Endothelial cell (in vitro differentiated cells): ENCODE results near the gene CUX1. TPM values are rescaled to one million over a fixed set of nuclear protein-coding genes. Genes with fewer than 3 reads are reported as not detected.

Source experiments
- DNase-seq: peaks from one replicate; pipeline ENCODE4 v3.0.0; 2021; ENCODE audit warnings: low spot score
- H3K27ac Mint-ChIP-seq: one replicate; pipeline ENCODE4 v1.8.0; 2021; ENCODE audit warnings: mixed read lengths, inconsistent platforms; ENCODE audit not compliant: unreplicated experiment
- H3K27me3 Mint-ChIP-seq: one replicate; pipeline ENCODE4 v1.8.0; 2021; ENCODE audit warnings: mild to moderate bottlenecking, moderate library complexity, mixed read lengths, inconsistent platforms; ENCODE audit not compliant: unreplicated experiment
- H3K36me3 Mint-ChIP-seq: one replicate; pipeline ENCODE4 v1.8.0; 2021; ENCODE audit warnings: mild to moderate bottlenecking, low read depth, mixed read lengths, inconsistent platforms; ENCODE audit not compliant: unreplicated experiment
- H3K4me1 Mint-ChIP-seq: one replicate; pipeline ENCODE4 v1.8.0; 2021; ENCODE audit warnings: mild to moderate bottlenecking, mixed read lengths, inconsistent platforms; ENCODE audit not compliant: unreplicated experiment
- H3K4me3 Mint-ChIP-seq: one replicate; pipeline ENCODE4 v1.8.0; 2021; ENCODE audit warnings: mild to moderate bottlenecking, mixed read lengths, inconsistent platforms; ENCODE audit not compliant: unreplicated experiment
- H3K9me3 Mint-ChIP-seq: one replicate; pipeline ENCODE4 v1.8.0; 2021; ENCODE audit warnings: mixed read lengths, inconsistent platforms; ENCODE audit not compliant: unreplicated experiment
- CTCF ChIP-seq: fragments of 200-600 bp; sonication (generic); IDR thresholded peaks from one replicate; pipeline ENCODE4 v1.5.0; 2021; ENCODE audit warnings: antibody characterized with exemption; ENCODE audit not compliant: unreplicated experiment
- total RNA-seq: library from RNA; stranded (reverse); fragmentation: NEBNext Ultra II Directional; extraction: Animal tissue kit (Norgen Biotek cat#: 25700); gene quantifications from one replicate; pipeline ENCODE4 v1.2.1, GENCODE V29; 2021; ENCODE audit not compliant: unreplicated experiment

The CUX1 gene
- total RNA-seq, 1 donor from 2014 or later = 43.7 TPM

- no peak for TF ChIP-seq CTCF
- Mint-ChIP-seq H3K27me3 (peaks cover 7% of the 10 kb centered on the region), H3K36me3 (peaks cover 7% of the 10 kb centered on the region), H3K27ac (peak overlapping the region; percentile 95), H3K4me1 (peaks cover 9% of the 10 kb centered on the region), H3K4me3 (no peak overlapping the region), H3K9me3 (no peaks in the 10 kb centered on the region)
- peak; percentile 19 for DNase-seq
These were observed 335.5 kb downstream of the CUX1 start for GRCh38 chr7:102152672-102153598.

GRCh38 chr7:102153599-102153946 is 336.1 kb downstream of the CUX1 start:
- Mint-ChIP-seq H3K27me3 (peaks cover 6% of the 10 kb centered on the region), H3K9me3 (no peaks in the 10 kb centered on the region), H3K4me3 (no peak overlapping the region), H3K4me1 (peaks cover 9% of the 10 kb centered on the region), H3K27ac (peak overlapping the region; percentile 57), H3K36me3 (peaks cover 12% of the 10 kb centered on the region)
- TF ChIP-seq CTCF = no peak
- DNase-seq = no peak

- no peaks in the 10 kb centered on the region for H3K9me3 Mint-ChIP-seq
- peaks cover 3% of the 10 kb centered on the region for H3K27me3 Mint-ChIP-seq
- no peak overlapping the region for H3K27ac Mint-ChIP-seq
- H3K4me1 Mint-ChIP-seq = peaks cover 9% of the 10 kb centered on the region
- no peak for TF ChIP-seq CTCF
- no peak overlapping the region for H3K4me3 Mint-ChIP-seq
- no peak for DNase-seq
- H3K36me3 Mint-ChIP-seq = peaks cover 12% of the 10 kb centered on the region
These were observed 337.0 kb downstream of the CUX1 start for GRCh38 chr7:102154425-102154824.

GRCh38 chr7:102155821-102156441 is 338.5 kb downstream of the CUX1 start:
- Mint-ChIP-seq H3K4me1 (peaks cover 9% of the 10 kb centered on the region), H3K4me3 (no peak overlapping the region), H3K36me3 (peaks cover 12% of the 10 kb centered on the region), H3K27ac (no peak overlapping the region), H3K9me3 (no peaks in the 10 kb centered on the region), H3K27me3 (peaks cover 4% of the 10 kb centered on the region)
- DNase-seq = no peak
- TF ChIP-seq CTCF = no peak

- DNase-seq = no peak
- peaks cover 2% of the 10 kb centered on the region for H3K27me3 Mint-ChIP-seq
- H3K27ac Mint-ChIP-seq = no peak overlapping the region
- no peak for TF ChIP-seq CTCF
- peaks cover 9% of the 10 kb centered on the region for H3K4me1 Mint-ChIP-seq
- peaks cover 12% of the 10 kb centered on the region for H3K36me3 Mint-ChIP-seq
- H3K9me3 Mint-ChIP-seq = no peaks in the 10 kb centered on the region
- no peak overlapping the region for H3K4me3 Mint-ChIP-seq
These were observed 339.4 kb downstream of the CUX1 start for GRCh38 chr7:102156867-102157266.
